Embryonic facial prominence (tissue), 1 donor: Measurements from ENCODE around the gene SULT6B1.
A peak's percentile ranks its signal among the peaks of the same experiment; 100 is the strongest.
"Not testable (repeated sequence)": the region's sequence is repeated elsewhere in the genome, so short reads cannot be mapped to it uniquely, and the experiment has no call there.

Source experiments
- DNase-seq: peaks from one replicate; pipeline ENCODE4 v3.0.0-alpha.2; 2016; ENCODE audit errors: extremely low spot score

SULT6B1 gene

GRCh38 chr2:37196320-37197195 lies 8.1 kb upstream of the SULT6B1 start, which contains the start of gene CEBPZOS:
Gene CEBPZOS, plus strand, starts transcription at chr2:37196496. Its CDS starts 3,209 bp downstream, at chr2:37199705.
- peak; percentile 73 for DNase-seq

GRCh38 chr2:37195862-37196319 lies 7.4 kb upstream of the SULT6B1 start:
- not testable (repeated sequence) for DNase-seq

GRCh38 chr2:37192551-37192950 lies 4.1 kb upstream of the SULT6B1 start:
- DNase-seq, result no peak

GRCh38 chr2:37191747-37192146 lies 3.3 kb upstream of the SULT6B1 start:
- no peak for DNase-seq

GRCh38 chr2:37191253-37191652 lies 2.8 kb upstream of the SULT6B1 start:
- no peak for DNase-seq

GRCh38 chr2:37190290-37190689 lies 1.8 kb upstream of the SULT6B1 start:
- no peak for DNase-seq

GRCh38 chr2:37189452-37190153 lies 1.1 kb upstream of the SULT6B1 start:
- DNase-seq, result no peak

GRCh38 chr2:37181726-37182684 lies 6.5 kb downstream of the SULT6B1 start:
- no peak for DNase-seq

- no peak for DNase-seq
These were observed 7.8 kb downstream of the SULT6B1 start for GRCh38 chr2:37180640-37181039.

- DNase-seq, result no peak
These were observed 8.3 kb downstream of the SULT6B1 start for GRCh38 chr2:37180006-37180639.

- DNase-seq, result no peak
These were observed 14.7 kb downstream of the SULT6B1 start for GRCh38 chr2:37173741-37174140.

- DNase-seq, result no peak
These were observed 16.9 kb downstream of the SULT6B1 start for GRCh38 chr2:37171624-37171950.

- no peak for DNase-seq
These were observed 20.1 kb downstream of the SULT6B1 start for GRCh38 chr2:37168217-37168981.

- DNase-seq, result no peak
These were observed 20.8 kb downstream of the SULT6B1 start for GRCh38 chr2:37167636-37168180.

GRCh38 chr2:37164757-37165156 lies 23.7 kb downstream of the SULT6B1 start:
- DNase-seq, result no peak

- peak; percentile 70 for DNase-seq
These were observed 31.4 kb downstream of the SULT6B1 start, which contains the start of gene EIF2AK2 for GRCh38 chr2:37156857-37157714. Gene EIF2AK2, minus strand, starts transcription at chr2:37156980. Its CDS starts 9,174 bp downstream, at chr2:37147806.

- DNase-seq, result peak; percentile 66
These were observed 32.2 kb downstream of the SULT6B1 start for GRCh38 chr2:37156071-37156856.

- DNase-seq, result no peak
These were observed 33.7 kb downstream of the SULT6B1 start for GRCh38 chr2:37154785-37155184.
